GM12892 (cell line): ENCODE results near the gene DGKQ.

Source experiments
- POLR2A ChIP-seq: IDR thresholded peaks from 2 replicates; pipeline ENCODE4 v1.6.1; 2011; ENCODE audit warnings: low read depth, low read length, control low read depth
- POLR2AphosphoS5 ChIP-seq: IDR thresholded peaks from 2 replicates; pipeline ENCODE4 v1.6.1; 2011; ENCODE audit warnings: low read depth, low read length, control low read depth
- TAF1 ChIP-seq: IDR thresholded peaks from 2 replicates; pipeline ENCODE4 v1.6.1; 2011; ENCODE audit warnings: low read depth, mild to moderate bottlenecking, control low read depth, low read length, borderline replicate concordance

DNA sequence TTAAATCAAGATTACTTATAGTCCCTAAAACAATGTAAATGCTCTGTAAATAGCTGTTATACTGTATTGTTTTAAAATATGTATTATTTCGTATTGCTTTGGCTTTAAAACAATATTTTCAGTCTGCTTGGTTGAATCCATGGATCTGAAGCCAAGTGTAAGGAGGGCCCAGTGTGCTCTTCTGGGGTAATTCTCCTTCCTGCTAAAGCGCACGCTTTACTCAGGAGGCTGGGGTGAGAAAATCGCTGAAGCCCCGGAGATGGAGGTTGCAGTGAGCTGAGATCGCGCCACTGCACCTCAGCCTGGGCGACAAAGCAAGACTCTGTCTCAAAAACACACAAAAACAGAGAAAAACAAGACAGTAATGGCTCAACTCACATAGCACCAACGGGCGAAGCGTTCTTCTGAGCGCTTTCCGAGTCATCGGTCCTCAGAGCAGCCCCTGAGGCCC is 13.1 kb upstream of the DGKQ start:
- TF ChIP-seq POLR2AphosphoS5 (no peak), POLR2A (no peak), TAF1 (no peak)
